ENCODE measurements around the gene CAPN13. TPM values are rescaled to one million over a fixed set of nuclear protein-coding genes. Genes with fewer than 3 reads are reported as not detected.

Gene CAPN13
- total and polyA plus RNA-seq, 10 of the 15 experiments (the other 5 are each of a cell fraction or from before 2014, with no cell fraction given) = 0.03 to 0.10 (median 0.06) TPM; not detected in 7

GRCh38 chr2:30802611-30803010 is 4.6 kb downstream of the CAPN13 start:
- ATAC-seq = no peak
- Histone ChIP-seq H2AFZ (ENCODE audit: control insufficient read depth, low read depth, low read length) (no peak overlapping the region), H3K27ac (ENCODE audit: control insufficient read depth, insufficient read depth) (no peak overlapping the region), H3K9me3 (replicated peaks; ENCODE audit: control insufficient read depth, insufficient read depth, low read length) (no peaks in the 10 kb centered on the region), H3K27me3 (replicated peaks in 1 of 2; ENCODE audit: control insufficient read depth in 2 of 2, insufficient read depth in 2 of 2, low read length in 1 of 2) (peaks cover 0 to 2% of the 10 kb centered on the region in 2 experiments; a peak in 2 of 4 replicates), H3K79me2 (ENCODE audit: control insufficient read depth, insufficient read depth, low read length) (no peaks in the 10 kb centered on the region), H3K4me2 (ENCODE audit: control insufficient read depth, insufficient read depth) (no peak overlapping the region), H3K4me1 (ENCODE audit: control insufficient read depth, insufficient read depth, low read length) (no peaks in the 10 kb centered on the region), H3K9ac (ENCODE audit: control insufficient read depth, insufficient read depth, low read length) (no peak overlapping the region), H3K4me3 (no peak overlapping the region), H3K36me3 (ENCODE audit: control insufficient read depth in 2 of 2, insufficient read depth in 2 of 2, low read length in 1 of 2) (no peaks in the 10 kb centered on the region), H4K20me1 (ENCODE audit: control insufficient read depth, insufficient read depth) (no peaks in the 10 kb centered on the region)
- intact Hi-C loops (cut with micrococcal nuclease; ENCODE audit: unreplicated experiment) = no loop called here
- in situ Hi-C loops (cut with MboI) = no loop called here
- FAIRE-seq = no peak
- BruUV-seq (replicated peaks) = no TSS peak
- DNase-seq (ENCODE audit: low read depth, low spot score) = no peak
- ChIA-PET SMC1A (ENCODE audit: uncharacterized antibody, unreplicated experiment) (no interaction called here), POLR2A (no interaction called here), RAD21 (ENCODE audit: unreplicated experiment) (no interaction called here), CTCF (interaction anchor here (1.2 kb wide), 1 partner anchor 367 kb away, joined by 3 read pairs; no protein-coding TSS in a partner anchor)
- 0% methylated on average over 4 of the region's 4 CpGs for WGBS (ENCODE audit: insufficient coverage, insufficient replicate concordance, low lambda C conversion rate, missing lambda C conversion rate)
- TF ChIP-seq BHLHE40 (IDR thresholded peaks at IDR 0.05; ENCODE audit: borderline replicate concordance in 1 of 2, low read depth in 2 of 2, low read length in 1 of 2) (peak in 1 of 2 experiments; percentile 15; a peak in 1 of 4 replicates), CTCF (IDR thresholded peaks at IDR 0.05 in 2 of 3, conservative IDR thresholded peaks at IDR 0.05 in 1 of 3; ENCODE audit: control insufficient read depth in 2 of 3, extremely low read depth in 1 of 3, insufficient read depth in 1 of 3, low read depth in 3 of 3, low read length in 3 of 3) (no peak), MXI1 (IDR thresholded peaks at IDR 0.05; ENCODE audit: low read depth, low read length) (no peak), POLR2AphosphoS2 (IDR thresholded peaks at IDR 0.05; ENCODE audit: low read depth, low read length) (no peak)

All from GM12878 (cell line).